Measurements from ENCODE around the gene DDX59. TPM values are rescaled to one million over a fixed set of nuclear protein-coding genes. Genes with fewer than 3 reads are reported as not detected.

Gene DDX59
- total and polyA plus RNA-seq, 2 donors from 2014 or later, result 18.2 to 20.8 TPM

GRCh38 chr1:200602632-200603031 is 67.1 kb downstream of the DDX59 start:
- no peak overlapping the region for H3K27ac ChIP-seq (ENCODE audit: low read depth in 2 of 2, low read length in 2 of 2)
- no peak overlapping the region for H3K4me3 ChIP-seq (ENCODE audit: low read length in 3 of 3)
- no peak for FAIRE-seq
- H3K36me3 ChIP-seq (ENCODE audit: control insufficient read depth in 2 of 3, insufficient read depth in 3 of 3, low read length in 3 of 3), result no peaks in the 10 kb centered on the region
- no peak for DNase-seq
- no peaks in the 10 kb centered on the region for H3K27me3 ChIP-seq (ENCODE audit: control insufficient read depth, insufficient read depth, low read length)
- no peaks in the 10 kb centered on the region for H3K4me1 ChIP-seq (ENCODE audit: control insufficient read depth in 2 of 3, insufficient read depth in 2 of 3, low read depth in 1 of 3, low read length in 3 of 3)
- intact Hi-C loops (cut with DNase I), result no loop called here
- H3K9me3 ChIP-seq (ENCODE audit: control insufficient read depth in 2 of 3, insufficient read depth in 1 of 3, low read length in 3 of 3), result no peaks in the 10 kb centered on the region
- no peak for TF ChIP-seq CTCF (IDR thresholded peaks at IDR 0.05; ENCODE audit: borderline replicate concordance, extremely low read depth, insufficient read depth)
- H3K9ac ChIP-seq (ENCODE audit: low read length in 3 of 3), result no peak overlapping the region

Other genes starting within 250 kb of the DDX59 start
- gene KIF14, start 49.2 kb downstream of the DDX59 start, total RNA-seq, result 0.19 TPM
- gene KIF14, start 49.2 kb downstream of the DDX59 start, polyA plus RNA-seq (ENCODE audit: insufficient read depth, low read depth, low replicate concordance), result not detected
- gene CAMSAP2, start 69.0 kb upstream of the DDX59 start, total RNA-seq, result 30.3 TPM
- gene CAMSAP2, start 69.0 kb upstream of the DDX59 start, polyA plus RNA-seq (ENCODE audit: insufficient read depth, low read depth, low replicate concordance), result 7.5 TPM
- gene GPR25, start 203.1 kb upstream of the DDX59 start, total RNA-seq, result 0.19 TPM
- not detected for gene GPR25, start 203.1 kb upstream of the DDX59 start, polyA plus RNA-seq (ENCODE audit: insufficient read depth, low read depth, low replicate concordance)
- gene INAVA, start 225.0 kb upstream of the DDX59 start, total RNA-seq, result 48.8 TPM
- gene INAVA, start 225.0 kb upstream of the DDX59 start, polyA plus RNA-seq (ENCODE audit: insufficient read depth, low read depth, low replicate concordance), result 22.1 TPM